BJ (cell line): ENCODE measurements around the gene FN3KRP. TPM values are rescaled to one million over a fixed set of nuclear protein-coding genes. Genes with fewer than 3 reads are reported as not detected.

Source experiments
- CTCF ChIA-PET: fragments of 350-600 bp; formaldehyde crosslinking; extraction: SDS; loops from one replicate; lab custom pipeline; 2021; ENCODE audit warnings: antibody characterized with exemption, inconsistent platforms; lab: Yijun Ruan, JAX
- POLR2A ChIA-PET: fragments of 300-600 bp; sonication (Branson Sonifier 250); formaldehyde crosslinking; extraction: SDS; loops from one replicate; lab custom pipeline; 2021; ENCODE audit warnings: antibody characterized with exemption; lab: Charles Lee
- DNase-seq: peaks from one replicate; pipeline ENCODE4 v3.0.0-alpha.2; 2011; ENCODE audit warnings: low read depth
- H3K27me3 ChIP-seq: 2 replicates; pipeline ENCODE4 v1.6.0; 2011; ENCODE audit warnings: low read length; ENCODE audit not compliant: control insufficient read depth, insufficient read depth
- H3K36me3 ChIP-seq: 2 replicates; pipeline ENCODE4 v1.5.1; 2011; ENCODE audit warnings: low read length; ENCODE audit not compliant: control insufficient read depth, insufficient read depth
- H3K4me3 ChIP-seq: 2 replicates; pipeline ENCODE4 v1.5.1; 2011; ENCODE audit warnings: low read depth, mild to moderate bottlenecking, control low read depth, low read length
- polyA plus RNA-seq: library from polyadenylated mRNA; depleted of rRNA; stranded (reverse); fragments of >200 nt; gene quantifications from 2 replicates; pipeline ENCODE4 v1.2.3, GENCODE V29; 2011
- TF ChIP-seq, protein P1 (sequence below): IDR thresholded peaks from 2 replicates; pipeline ENCODE4 v1.5.1; 2011; ENCODE audit warnings: low read depth, mild to moderate bottlenecking, control low read depth, inconsistent platforms, low read length, moderate library complexity; ENCODE audit not compliant: insufficient read depth

Gene FN3KRP
- polyA plus RNA-seq, 1 experiment = 24.9 TPM

DNA sequence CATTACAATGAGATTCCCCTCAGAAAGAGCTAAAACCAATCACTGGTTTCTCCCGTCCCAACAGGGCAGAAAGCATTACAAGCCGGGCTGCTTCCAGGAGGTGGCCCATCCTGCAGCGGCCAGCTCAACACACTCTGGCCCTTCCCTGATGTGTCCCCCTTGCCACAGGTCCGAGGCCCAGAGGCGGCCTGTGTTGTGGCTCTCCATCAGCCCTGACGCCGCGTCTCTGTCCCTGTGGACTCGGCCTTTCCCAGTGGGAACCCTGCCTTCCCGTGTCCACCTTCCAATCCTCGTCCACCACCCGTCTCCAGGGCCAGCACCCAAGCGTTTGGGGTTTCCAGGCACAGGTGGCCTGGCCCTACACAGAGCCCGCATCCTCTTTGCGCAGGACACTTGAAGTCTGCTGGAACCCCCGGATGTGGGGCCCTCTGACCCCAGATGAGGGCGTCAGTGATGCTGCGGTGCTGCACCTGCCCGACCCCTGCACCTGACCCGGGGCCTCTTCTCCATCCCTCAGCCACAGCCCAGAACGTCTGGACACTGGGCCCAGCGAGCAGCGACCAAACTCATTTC is 39.1 kb upstream of the FN3KRP start:
- H3K4me3 ChIP-seq = no peak overlapping the region
- H3K36me3 ChIP-seq = no peaks in the 10 kb centered on the region
- ChIA-PET POLR2A (interaction anchor here (0.6 kb wide), 1 partner anchor 260 kb away, joined by 4 read pairs; no protein-coding TSS in a partner anchor), CTCF (interaction anchor here (2.7 kb wide), 1 partner anchor 9 kb away, joined by 12 read pairs; no protein-coding TSS in a partner anchor)
- no peaks in the 10 kb centered on the region for H3K27me3 ChIP-seq
- TF ChIP-seq, protein P1, sequence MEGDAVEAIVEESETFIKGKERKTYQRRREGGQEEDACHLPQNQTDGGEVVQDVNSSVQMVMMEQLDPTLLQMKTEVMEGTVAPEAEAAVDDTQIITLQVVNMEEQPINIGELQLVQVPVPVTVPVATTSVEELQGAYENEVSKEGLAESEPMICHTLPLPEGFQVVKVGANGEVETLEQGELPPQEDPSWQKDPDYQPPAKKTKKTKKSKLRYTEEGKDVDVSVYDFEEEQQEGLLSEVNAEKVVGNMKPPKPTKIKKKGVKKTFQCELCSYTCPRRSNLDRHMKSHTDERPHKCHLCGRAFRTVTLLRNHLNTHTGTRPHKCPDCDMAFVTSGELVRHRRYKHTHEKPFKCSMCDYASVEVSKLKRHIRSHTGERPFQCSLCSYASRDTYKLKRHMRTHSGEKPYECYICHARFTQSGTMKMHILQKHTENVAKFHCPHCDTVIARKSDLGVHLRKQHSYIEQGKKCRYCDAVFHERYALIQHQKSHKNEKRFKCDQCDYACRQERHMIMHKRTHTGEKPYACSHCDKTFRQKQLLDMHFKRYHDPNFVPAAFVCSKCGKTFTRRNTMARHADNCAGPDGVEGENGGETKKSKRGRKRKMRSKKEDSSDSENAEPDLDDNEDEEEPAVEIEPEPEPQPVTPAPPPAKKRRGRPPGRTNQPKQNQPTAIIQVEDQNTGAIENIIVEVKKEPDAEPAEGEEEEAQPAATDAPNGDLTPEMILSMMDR = no peak
- DNase-seq = no peak

- Histone ChIP-seq H3K36me3 (no peaks in the 10 kb centered on the region), H3K4me3 (no peak overlapping the region), H3K27me3 (no peaks in the 10 kb centered on the region)
- TF ChIP-seq, protein P1 = no peak
- DNase-seq = no peak
- ChIA-PET POLR2A (no interaction called here), CTCF (interaction anchor here (2.7 kb wide), 1 partner anchor 10 kb away, joined by 12 read pairs; no protein-coding TSS in a partner anchor)
Observed at GRCh38 chr17:82678265-82678891, 38.1 kb upstream of the FN3KRP start.

GRCh38 chr17:82679586-82680465 is 36.7 kb upstream of the FN3KRP start:
- no peaks in the 10 kb centered on the region for H3K36me3 ChIP-seq
- H3K27me3 ChIP-seq = no peaks in the 10 kb centered on the region
- POLR2A ChIA-PET = no interaction called here
- no peak overlapping the region for H3K4me3 ChIP-seq
- TF ChIP-seq, protein P1 = no peak
- no peak for DNase-seq
- CTCF ChIA-PET = interaction anchor here (0.6 to 2.7 kb wide), 2 partner anchors 11 to 51 kb away, joined by 3 to 12 read pairs; no protein-coding TSS in a partner anchor

- no peak for DNase-seq
- Histone ChIP-seq H3K27me3 (no peaks in the 10 kb centered on the region), H3K4me3 (no peak overlapping the region), H3K36me3 (no peaks in the 10 kb centered on the region)
- CTCF ChIA-PET = no interaction called here
- TF ChIP-seq, protein P1 = no peak
- POLR2A ChIA-PET = no interaction called here
Observed at GRCh38 chr17:82681547-82681946, 35.0 kb upstream of the FN3KRP start.

DNA sequence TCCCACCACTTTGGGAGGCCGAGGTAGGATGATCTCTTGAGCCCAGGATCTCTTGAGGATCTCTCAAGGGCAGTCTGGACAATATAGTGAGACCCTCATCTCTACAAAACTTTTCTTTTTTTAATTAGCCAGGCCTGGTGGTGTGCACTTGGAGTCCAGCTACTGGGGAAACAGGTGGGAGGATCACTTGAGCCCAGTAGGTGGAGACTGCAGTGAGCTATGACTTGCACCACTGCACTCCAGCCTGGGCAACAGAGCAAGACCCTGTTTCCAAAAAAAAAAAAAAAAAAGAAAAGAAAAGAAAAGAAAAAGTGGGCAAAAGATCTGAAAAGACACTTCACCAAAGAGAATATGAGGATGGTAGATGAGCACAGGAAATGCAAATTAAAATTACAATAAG is 33.0 kb upstream of the FN3KRP start:
- H3K27me3 ChIP-seq = no peaks in the 10 kb centered on the region
- TF ChIP-seq, protein P1 = no peak
- H3K36me3 ChIP-seq = no peaks in the 10 kb centered on the region
- no peak for DNase-seq
- CTCF ChIA-PET = no interaction called here
- POLR2A ChIA-PET = no interaction called here
- no peak overlapping the region for H3K4me3 ChIP-seq
